Activated naive CD4-positive, alpha-beta T cell treated with anti-CD3 and anti-CD28 coated beads for 36 hours (primary cell): ENCODE data around the gene PRB4. TPM values are rescaled to one million over a fixed set of nuclear protein-coding genes. Genes with fewer than 3 reads are reported as not detected.
"Not testable (repeated sequence)": the region's sequence is repeated elsewhere in the genome, so short reads cannot be mapped to it uniquely, and the experiment has no call there.

Experiments used
- CTCF ChIA-PET: fragments of 350-600 bp; sonication (Branson Sonifier 250); formaldehyde crosslinking; loops from one replicate; lab custom pipeline; 2021; ENCODE audit warnings: antibody characterized with exemption; lab: Charles Lee
- DNase-seq: peaks from one replicate; pipeline ENCODE4 v3.0.0-alpha.2; 2020
- H3K27ac Mint-ChIP-seq: one replicate; pipeline ENCODE4 v1.8.0; 2021; ENCODE audit warnings: mild to moderate bottlenecking, mixed read lengths
- H3K27me3 Mint-ChIP-seq: one replicate; pipeline ENCODE4 v1.8.0; 2021; ENCODE audit warnings: low read depth, mixed read lengths
- H3K36me3 Mint-ChIP-seq: one replicate; pipeline ENCODE4 v1.8.0; 2021; ENCODE audit warnings: low read depth, mixed read lengths
- H3K4me1 Mint-ChIP-seq: one replicate; pipeline ENCODE4 v1.8.0; 2021; ENCODE audit warnings: low read depth, mixed read lengths
- H3K4me3 Mint-ChIP-seq: one replicate; pipeline ENCODE4 v1.8.0; 2021; ENCODE audit warnings: mild to moderate bottlenecking, moderate library complexity, mixed read lengths
- H3K9me3 Mint-ChIP-seq: one replicate; pipeline ENCODE4 v1.8.0; 2021; ENCODE audit warnings: mixed read lengths
- intact Hi-C: fragments of 100-400 bp; cut with micrococcal nuclease; formaldehyde crosslinking; loops from one replicate; pipeline ENCODE4 v1.15.1; 2023
- total RNA-seq, 2 experiments: library from RNA; stranded (reverse); gene quantifications; one replicate each; pipeline ENCODE4 v1.2.3, GENCODE V29; 2021

Gene PRB4
- total RNA-seq = not detected

- no peak within 1 kb of the TSS for H3K27ac Mint-ChIP-seq
- H3K4me1 Mint-ChIP-seq = no peaks in the 10 kb centered on the region
- no peaks in the 10 kb centered on the region for H3K27me3 Mint-ChIP-seq
- H3K4me3 Mint-ChIP-seq = no peak within 1 kb of the TSS
- no peaks in the 10 kb centered on the region for H3K36me3 Mint-ChIP-seq
- CTCF ChIA-PET = no interaction called here
- no peak for DNase-seq
- intact Hi-C loops = no loop called here
- H3K9me3 Mint-ChIP-seq = peaks cover 13% of the 10 kb centered on the region
Measured at GRCh38 chr12:11310336-11310735, at the start of gene PRB4. Gene PRB4 (minus strand): TSS chr12:11310436. CDS start chr12:11310398, 38 bp downstream.

DNA sequence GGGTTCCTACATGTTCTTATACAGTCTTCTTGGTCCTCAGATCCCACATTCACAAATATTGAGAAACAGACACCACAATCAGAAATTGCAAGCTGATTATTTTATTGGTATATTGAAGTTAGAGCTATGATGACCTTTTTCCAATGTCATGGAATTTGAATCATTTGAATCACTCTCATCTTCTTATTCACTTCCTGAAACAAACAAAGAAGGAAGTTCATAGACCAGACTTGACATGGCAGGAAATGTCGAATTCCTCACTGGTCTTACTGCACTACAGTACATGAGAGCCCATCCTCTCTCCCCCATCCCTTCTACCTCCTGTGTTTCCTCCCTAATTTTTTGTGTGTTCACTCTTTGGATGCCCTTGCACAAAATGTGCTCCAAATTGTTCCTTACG, 41.5 kb upstream of the PRB4 start:
- H3K9me3 Mint-ChIP-seq, CTCF ChIA-PET, DNase-seq, H3K4me3 Mint-ChIP-seq, H3K36me3 Mint-ChIP-seq, intact Hi-C loops, H3K27ac Mint-ChIP-seq, H3K4me1 Mint-ChIP-seq: not testable (repeated sequence)
- peaks cover 11% of the 10 kb centered on the region for H3K27me3 Mint-ChIP-seq

- Mint-ChIP-seq H3K4me3 (no peak overlapping the region), H3K27ac (no peak overlapping the region), H3K4me1 (no peaks in the 10 kb centered on the region), H3K27me3 (no peaks in the 10 kb centered on the region), H3K9me3 (no peaks in the 10 kb centered on the region), H3K36me3 (no peaks in the 10 kb centered on the region)
- no peak for DNase-seq
- intact Hi-C loops = no loop called here
- CTCF ChIA-PET = no interaction called here
Measured at GRCh38 chr12:11348439-11348838, 38.2 kb upstream of the PRB4 start.

- intact Hi-C loops = no loop called here
- no peak for DNase-seq
- CTCF ChIA-PET = no interaction called here
- Mint-ChIP-seq H3K4me1 (no peaks in the 10 kb centered on the region), H3K27me3 (no peaks in the 10 kb centered on the region), H3K9me3 (no peaks in the 10 kb centered on the region), H3K27ac (no peak overlapping the region), H3K4me3 (no peak overlapping the region), H3K36me3 (no peaks in the 10 kb centered on the region)
Measured at GRCh38 chr12:11347810-11348209, 37.6 kb upstream of the PRB4 start.

GRCh38 chr12:11344500-11344899, 34.3 kb upstream of the PRB4 start:
- no peak overlapping the region for H3K4me3 Mint-ChIP-seq
- no peaks in the 10 kb centered on the region for H3K9me3 Mint-ChIP-seq
- intact Hi-C loops = no loop called here
- CTCF ChIA-PET = no interaction called here
- H3K36me3 Mint-ChIP-seq = peaks cover 1% of the 10 kb centered on the region
- H3K27ac Mint-ChIP-seq = no peak overlapping the region
- no peak for DNase-seq
- H3K4me1 Mint-ChIP-seq = no peaks in the 10 kb centered on the region
- H3K27me3 Mint-ChIP-seq = no peaks in the 10 kb centered on the region

- Mint-ChIP-seq H3K4me1 (no peaks in the 10 kb centered on the region), H3K27me3 (no peaks in the 10 kb centered on the region)
- CTCF ChIA-PET = no interaction called here
Measured at GRCh38 chr12:11324426-11324825, 14.2 kb upstream of the PRB4 start.

GRCh38 chr12:11321980-11322379, 11.7 kb upstream of the PRB4 start:
- CTCF ChIA-PET = no interaction called here
- DNase-seq = no peak
- no peak overlapping the region for H3K4me3 Mint-ChIP-seq
- no peaks in the 10 kb centered on the region for H3K4me1 Mint-ChIP-seq
- intact Hi-C loops = no loop called here
- H3K36me3 Mint-ChIP-seq = peaks cover 2% of the 10 kb centered on the region
- peaks cover 13% of the 10 kb centered on the region for H3K9me3 Mint-ChIP-seq
- no peak overlapping the region for H3K27ac Mint-ChIP-seq
- no peaks in the 10 kb centered on the region for H3K27me3 Mint-ChIP-seq

More at GRCh38 chr12:11324426-11324825, 14.2 kb upstream of the PRB4 start:
- no peak overlapping the region for H3K4me3 Mint-ChIP-seq
- intact Hi-C loops = no loop called here
- DNase-seq = no peak
- peaks cover 2% of the 10 kb centered on the region for H3K36me3 Mint-ChIP-seq
- no peak overlapping the region for H3K27ac Mint-ChIP-seq
- H3K9me3 Mint-ChIP-seq = peaks cover 3% of the 10 kb centered on the region

GRCh38 chr12:11307143-11307542, 3.1 kb downstream of the PRB4 start:
- no peak overlapping the region for H3K27ac Mint-ChIP-seq
- no peaks in the 10 kb centered on the region for H3K4me1 Mint-ChIP-seq
- intact Hi-C loops = no loop called here

DNA sequence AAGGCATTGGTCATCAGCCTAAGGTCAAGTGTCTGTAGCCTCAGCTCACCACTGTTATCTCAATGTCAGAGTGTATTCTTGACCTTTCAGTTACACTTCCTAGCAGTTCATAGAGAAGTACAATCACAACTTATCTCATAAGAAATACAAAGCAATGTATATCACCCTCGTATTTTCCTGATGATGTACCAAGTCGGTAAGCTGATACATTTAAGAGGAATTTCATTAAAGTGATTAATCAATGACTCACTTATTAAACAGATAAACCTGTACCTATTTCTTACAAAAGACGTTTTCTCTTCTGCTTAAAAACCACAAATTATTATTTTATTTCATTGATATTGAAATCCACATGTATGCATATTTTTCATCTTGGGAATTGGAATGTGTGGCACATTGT, 36.8 kb downstream of the PRB4 start:
- intact Hi-C loops = no loop called here
- no peaks in the 10 kb centered on the region for H3K4me1 Mint-ChIP-seq
- H3K27me3 Mint-ChIP-seq = no peaks in the 10 kb centered on the region
- no peak for DNase-seq
- no peaks in the 10 kb centered on the region for H3K36me3 Mint-ChIP-seq
- CTCF ChIA-PET = no interaction called here
- H3K27ac Mint-ChIP-seq = no peak overlapping the region
- H3K9me3 Mint-ChIP-seq = no peaks in the 10 kb centered on the region
- H3K4me3 Mint-ChIP-seq = no peak overlapping the region

More at GRCh38 chr12:11307143-11307542, 3.1 kb downstream of the PRB4 start:
- Mint-ChIP-seq H3K27me3 (no peaks in the 10 kb centered on the region), H3K4me3 (no peak overlapping the region), H3K36me3 (no peaks in the 10 kb centered on the region), H3K9me3 (peaks cover 16% of the 10 kb centered on the region)
- CTCF ChIA-PET = no interaction called here
- no peak for DNase-seq

DNA sequence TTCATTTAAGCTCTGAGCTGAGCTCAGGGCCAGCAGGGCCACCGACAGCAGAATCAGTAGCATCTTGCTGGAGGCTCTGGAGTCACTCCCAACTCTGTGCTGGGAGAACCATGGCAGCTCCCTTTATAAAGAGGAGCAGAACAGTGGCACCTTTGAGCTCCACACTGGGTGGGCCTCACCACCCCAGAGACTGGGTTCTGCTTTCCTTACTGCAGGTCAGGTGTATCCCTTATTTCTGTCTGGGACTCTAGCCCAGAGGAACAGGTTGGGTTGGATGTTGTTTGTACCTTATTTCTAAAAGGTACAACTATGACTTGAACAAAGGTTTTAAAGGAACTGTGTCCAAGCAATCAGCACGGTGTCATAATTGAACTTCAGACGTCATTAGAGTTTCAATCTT, 40.6 kb downstream of the PRB4 start, which contains the start of gene PRB3:
TSS of gene PRB3 (minus strand) at position 101 of the 400 bp plus-strand sequence. CDS start at position 63, 38 bp downstream.
- H3K4me1 Mint-ChIP-seq = no peaks in the 10 kb centered on the region
- intact Hi-C loops = no loop called here
- H3K36me3 Mint-ChIP-seq = no peaks in the 10 kb centered on the region
- H3K4me3 Mint-ChIP-seq = no peak within 1 kb of the TSS
- H3K9me3 Mint-ChIP-seq = no peaks in the 10 kb centered on the region
- no peaks in the 10 kb centered on the region for H3K27me3 Mint-ChIP-seq
- H3K27ac Mint-ChIP-seq = no peak within 1 kb of the TSS
- CTCF ChIA-PET = no interaction called here
- no peak for DNase-seq

DNA sequence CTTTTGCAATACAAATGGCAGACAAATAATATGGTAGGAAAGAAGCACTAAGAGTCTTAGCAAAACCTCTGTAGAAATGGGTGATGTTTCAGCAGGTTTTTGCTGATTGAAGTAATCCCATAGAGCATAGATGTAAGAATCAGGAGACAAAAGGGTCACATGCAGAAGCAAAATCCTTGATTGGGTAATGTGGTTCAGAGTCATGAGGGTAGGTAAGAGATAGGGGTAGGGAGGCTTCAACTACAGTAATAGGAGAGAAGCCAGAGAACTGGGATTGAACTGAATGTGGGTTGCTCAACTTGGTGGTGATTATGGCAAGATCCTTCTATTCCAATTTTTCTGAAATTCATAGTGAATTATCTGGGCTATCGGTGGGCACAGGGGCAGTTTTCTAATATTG, 45.7 kb downstream of the PRB4 start:
- no peak for DNase-seq
- intact Hi-C loops = no loop called here
- Mint-ChIP-seq H3K27me3 (no peaks in the 10 kb centered on the region), H3K27ac (no peak overlapping the region), H3K36me3 (no peaks in the 10 kb centered on the region), H3K9me3 (peaks cover 23% of the 10 kb centered on the region), H3K4me1 (no peaks in the 10 kb centered on the region), H3K4me3 (no peak overlapping the region)
- CTCF ChIA-PET = no interaction called here
